ENCODE results near the gene ACKR3.

- TF ChIP-seq POLR2A (IDR thresholded peaks at IDR 0.05; ENCODE audit: low read length) (no peak), ELK1 (IDR thresholded peaks at IDR 0.05; ENCODE audit: low read depth, low read length) (no peak), REST (IDR thresholded peaks at IDR 0.05) (no peak), TFCP2L1 (CRISPR knock-in tag; IDR thresholded peaks at IDR 0.05) (no peak), CTCF (IDR thresholded peaks at IDR 0.05) (no peak), EP300 (IDR thresholded peaks at IDR 0.05) (no peak), HMGXB4 (CRISPR knock-in tag; IDR thresholded peaks at IDR 0.05; ENCODE audit: borderline replicate concordance) (no peak), SMC3 (IDR thresholded peaks at IDR 0.05) (no peak), ZFP36 (IDR thresholded peaks at IDR 0.05; ENCODE audit: borderline replicate concordance, partially characterized antibody) (no peak), MAX (IDR thresholded peaks at IDR 0.05) (no peak), CBX2 (IDR thresholded peaks at IDR 0.05; ENCODE audit: borderline replicate concordance, low read depth) (no peak)
Measured at GRCh38 chr2:236575510-236575909, 5.9 kb downstream of the ACKR3 start.
